ENCODE data around the gene IFT25. TPM values are rescaled to one million over a fixed set of nuclear protein-coding genes. Genes with fewer than 3 reads are reported as not detected.
A peak's percentile ranks its signal among the peaks of the same experiment; 100 is the strongest.

The IFT25 gene
- total RNA-seq, 1 experiment from 2014 or later, result 42.9 TPM

DNA sequence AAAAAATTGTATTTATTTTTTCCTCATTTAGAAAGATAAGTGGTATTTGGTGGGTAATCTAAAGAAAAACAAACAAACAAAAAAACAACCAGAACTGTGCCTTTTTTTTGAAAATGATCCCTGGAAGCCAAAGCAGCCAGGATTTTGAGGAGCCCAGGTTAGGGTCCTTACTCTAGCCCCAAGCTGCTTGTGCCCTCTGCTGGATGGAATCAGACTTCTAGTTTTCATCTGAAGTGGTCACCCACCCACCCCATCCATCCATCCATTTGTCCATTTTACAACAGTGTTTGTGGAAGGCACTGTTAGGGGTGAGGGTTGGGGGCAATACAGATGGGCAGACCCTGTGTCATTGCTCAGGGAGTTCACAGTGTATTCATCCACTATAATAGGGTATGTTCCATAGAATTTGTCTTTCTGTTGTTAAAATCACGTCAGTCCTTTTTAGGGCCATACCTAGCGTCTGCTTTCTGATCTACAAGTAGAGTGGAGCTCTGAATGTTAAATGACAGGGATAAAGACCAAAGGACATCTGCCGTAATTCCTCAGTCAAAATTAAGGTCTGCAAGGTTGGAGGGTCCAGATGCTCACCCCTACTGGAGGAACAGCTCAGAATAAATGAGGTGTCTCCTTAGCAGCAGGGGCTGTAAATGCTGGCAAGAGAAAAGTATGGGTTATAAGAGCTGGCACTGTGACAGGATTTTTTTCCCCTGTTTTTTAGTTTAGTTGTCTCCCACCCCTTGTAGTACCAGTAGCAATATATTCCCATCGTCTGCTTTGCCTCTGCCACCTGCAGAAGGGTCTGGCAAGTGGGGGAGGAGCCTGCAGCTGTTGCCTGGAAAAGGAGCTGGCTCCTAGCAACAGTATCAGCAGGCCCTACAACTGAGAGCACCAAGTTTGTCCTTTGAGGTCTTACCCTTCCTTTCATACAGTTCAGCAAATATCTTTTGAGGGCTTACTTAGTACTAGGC, 3.8 kb upstream of the IFT25 start:
- TF ChIP-seq, protein P1, sequence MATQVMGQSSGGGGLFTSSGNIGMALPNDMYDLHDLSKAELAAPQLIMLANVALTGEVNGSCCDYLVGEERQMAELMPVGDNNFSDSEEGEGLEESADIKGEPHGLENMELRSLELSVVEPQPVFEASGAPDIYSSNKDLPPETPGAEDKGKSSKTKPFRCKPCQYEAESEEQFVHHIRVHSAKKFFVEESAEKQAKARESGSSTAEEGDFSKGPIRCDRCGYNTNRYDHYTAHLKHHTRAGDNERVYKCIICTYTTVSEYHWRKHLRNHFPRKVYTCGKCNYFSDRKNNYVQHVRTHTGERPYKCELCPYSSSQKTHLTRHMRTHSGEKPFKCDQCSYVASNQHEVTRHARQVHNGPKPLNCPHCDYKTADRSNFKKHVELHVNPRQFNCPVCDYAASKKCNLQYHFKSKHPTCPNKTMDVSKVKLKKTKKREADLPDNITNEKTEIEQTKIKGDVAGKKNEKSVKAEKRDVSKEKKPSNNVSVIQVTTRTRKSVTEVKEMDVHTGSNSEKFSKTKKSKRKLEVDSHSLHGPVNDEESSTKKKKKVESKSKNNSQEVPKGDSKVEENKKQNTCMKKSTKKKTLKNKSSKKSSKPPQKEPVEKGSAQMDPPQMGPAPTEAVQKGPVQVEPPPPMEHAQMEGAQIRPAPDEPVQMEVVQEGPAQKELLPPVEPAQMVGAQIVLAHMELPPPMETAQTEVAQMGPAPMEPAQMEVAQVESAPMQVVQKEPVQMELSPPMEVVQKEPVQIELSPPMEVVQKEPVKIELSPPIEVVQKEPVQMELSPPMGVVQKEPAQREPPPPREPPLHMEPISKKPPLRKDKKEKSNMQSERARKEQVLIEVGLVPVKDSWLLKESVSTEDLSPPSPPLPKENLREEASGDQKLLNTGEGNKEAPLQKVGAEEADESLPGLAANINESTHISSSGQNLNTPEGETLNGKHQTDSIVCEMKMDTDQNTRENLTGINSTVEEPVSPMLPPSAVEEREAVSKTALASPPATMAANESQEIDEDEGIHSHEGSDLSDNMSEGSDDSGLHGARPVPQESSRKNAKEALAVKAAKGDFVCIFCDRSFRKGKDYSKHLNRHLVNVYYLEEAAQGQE (IDR thresholded peaks at IDR 0.05; ENCODE audit: insufficient read depth in 1 of 2, low read depth in 2 of 2, low read length in 1 of 2), result no peak
- TF ChIP-seq CTCF (IDR thresholded peaks at IDR 0.05), result peak; percentile 81
- TF ChIP-seq POLR2AphosphoS5 (IDR thresholded peaks at IDR 0.05; ENCODE audit: low read depth, low read length), result no peak
- in situ Hi-C loops (cut with HindIII; ENCODE audit: low pct_unique_long_range_greater_than_20kb, low sequenced_read_pairs) (no loop called here), intact Hi-C loops (cut with micrococcal nuclease; ENCODE audit: unreplicated experiment) (loop anchor here (2.0 to 5.0 kb wide), 2 partner anchors 71 to 87 kb away; no protein-coding TSS in a partner anchor)
- no peaks in the 10 kb centered on the region for H3K27me3 ChIP-seq (ENCODE audit: control insufficient read depth, insufficient read depth, low read length)
- H3K4me1 ChIP-seq (ENCODE audit: control insufficient read depth, insufficient read depth, low read length), result peaks cover 26% of the 10 kb centered on the region
- CTCF ChIA-PET, result interaction anchor here (0.6 kb wide), 1 partner anchor 13 kb away, joined by 3 read pairs; no protein-coding TSS in a partner anchor
- ATAC-seq (no peak), DNase-seq (ENCODE audit: low read depth, low spot score) (no peak)
- BruUV-seq (replicated peaks), result TSS peak; percentile 57
- H3K9me3 ChIP-seq (ENCODE audit: control insufficient read depth, insufficient read depth, low read depth, low read length), result no peaks in the 10 kb centered on the region
- peaks cover 5% of the 10 kb centered on the region for H3K36me3 ChIP-seq (ENCODE audit: control insufficient read depth, insufficient read depth, low read length)
- no peak overlapping the region for H3K4me3 ChIP-seq (ENCODE audit: low read depth in 2 of 2, low read length in 2 of 2)
- POLR2A ChIA-PET, result interaction anchor here (0.6 kb wide), 1 partner anchor 164 kb away, joined by 3 read pairs; no protein-coding TSS in a partner anchor
- H3K27ac ChIP-seq (ENCODE audit: low read length), result no peak overlapping the region

DNA sequence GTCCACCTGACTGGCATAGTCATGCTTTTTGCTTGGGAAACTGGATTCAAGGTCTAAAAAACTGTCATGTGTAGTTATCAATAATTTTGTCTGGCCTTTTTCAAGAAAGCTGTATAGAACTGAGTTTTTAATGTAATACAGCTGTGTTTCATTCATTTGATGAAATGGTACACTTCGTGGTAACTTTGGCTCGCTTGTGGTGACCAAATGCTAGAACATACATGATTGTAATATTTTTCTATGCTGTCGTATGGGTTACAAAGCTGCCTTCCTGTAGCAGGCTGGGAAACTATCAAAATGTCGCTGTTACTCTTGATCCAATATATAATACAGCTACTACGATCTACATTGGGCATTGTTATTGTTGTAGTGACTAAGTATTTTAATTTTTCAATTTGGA, 2.8 kb upstream of the IFT25 start:
- no TSS peak for BruUV-seq (replicated peaks)
- no peak overlapping the region for H3K4me3 ChIP-seq (ENCODE audit: low read depth in 2 of 2, low read length in 2 of 2)
- intact Hi-C loops (cut with micrococcal nuclease; ENCODE audit: unreplicated experiment), result loop anchor here (2.0 to 5.0 kb wide), 2 partner anchors 69 to 86 kb away; no protein-coding TSS in a partner anchor

More for the DNA sequence above, 2.8 kb upstream of the IFT25 start:
- Histone ChIP-seq H3K36me3 (ENCODE audit: control insufficient read depth, insufficient read depth, low read length) (peaks cover 4% of the 10 kb centered on the region), H3K9me3 (ENCODE audit: control insufficient read depth, insufficient read depth, low read depth, low read length) (no peaks in the 10 kb centered on the region), H3K27ac (ENCODE audit: low read length) (no peak overlapping the region), H3K4me1 (ENCODE audit: control insufficient read depth, insufficient read depth, low read length) (peaks cover 26% of the 10 kb centered on the region), H3K27me3 (ENCODE audit: control insufficient read depth, insufficient read depth, low read length) (no peaks in the 10 kb centered on the region)
- ChIA-PET CTCF (interaction anchor here (0.6 to 0.9 kb wide), 3 partner anchors 10 to 14 kb away, joined by 3 to 5 read pairs (median 5); no protein-coding TSS in a partner anchor), POLR2A (interaction anchor here (0.7 kb wide), 1 partner anchor 23 kb away, joined by 15 read pairs; no protein-coding TSS in a partner anchor)
- in situ Hi-C loops (cut with HindIII; ENCODE audit: low pct_unique_long_range_greater_than_20kb, low sequenced_read_pairs), result no loop called here
- DNase-seq (ENCODE audit: low read depth, low spot score) (no peak), ATAC-seq (no peak)
- TF ChIP-seq CTCF (IDR thresholded peaks at IDR 0.05) (no peak), SIN3A (IDR thresholded peaks at IDR 0.05; ENCODE audit: borderline replicate concordance, insufficient read depth, low read depth, low read length) (no peak), TCF7L2 (IDR thresholded peaks at IDR 0.05; ENCODE audit: low read depth, low read length) (no peak)
- TF ChIP-seq, protein P1 (IDR thresholded peaks at IDR 0.05; ENCODE audit: insufficient read depth in 1 of 2, low read depth in 2 of 2, low read length in 1 of 2), result no peak

All from Panc1 (cell line).